NCI-H2227 (cell line): ENCODE results near the gene LCA5.
"Not testable (repeated sequence)": the region's sequence is repeated elsewhere in the genome, so short reads cannot be mapped to it uniquely, and the experiment has no call there.

Experiments used
- DNase-seq: peaks from one replicate; lab custom pipeline; 2025; ENCODE audit not compliant: unreplicated experiment; lab: John Stamatoyannopoulos, UW

The LCA5 gene

DNA sequence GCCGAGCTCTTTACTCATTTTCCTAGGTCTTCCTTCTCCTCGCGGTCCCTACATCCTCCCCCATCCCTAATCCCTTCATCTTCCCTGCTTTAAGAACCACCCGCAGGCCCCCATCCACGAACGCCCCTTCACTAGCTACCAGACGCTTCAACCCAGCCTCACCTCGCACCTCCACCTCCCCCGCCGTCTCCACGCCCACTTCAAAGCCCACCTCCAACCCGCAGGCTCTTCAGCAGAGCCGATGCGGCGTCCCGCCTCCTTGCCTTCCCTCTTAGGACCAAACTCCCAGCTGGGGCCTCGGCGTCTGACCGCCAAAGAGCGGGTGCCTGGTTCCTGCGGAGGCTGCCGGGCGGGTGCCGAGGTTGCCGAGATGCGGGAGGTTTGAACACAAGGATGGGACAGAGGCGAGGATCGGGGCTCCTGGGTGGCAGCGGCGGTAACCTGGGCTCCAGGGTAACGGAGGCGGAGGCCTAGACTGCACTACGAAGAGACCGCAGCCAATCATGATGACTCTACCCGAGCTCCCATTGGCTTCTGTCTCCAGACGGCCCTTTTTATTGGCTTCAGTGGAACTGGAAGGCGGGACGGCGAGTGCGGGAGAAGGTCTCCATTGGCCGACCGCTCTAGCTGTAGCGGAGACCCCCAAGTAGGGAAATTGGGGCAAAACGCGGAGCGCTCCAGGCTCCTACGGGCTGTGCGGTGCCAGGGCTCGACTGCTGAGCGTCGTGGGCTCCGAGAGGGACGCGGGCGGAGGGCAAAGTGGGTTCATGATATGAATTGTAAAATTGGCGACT lies at the start of gene LCA5:
TSS of gene LCA5 (minus strand) at position 477 of the 794 bp plus-strand sequence. CDS start 18,536 bp downstream, outside the sequence.
- DNase-seq: peak; percentile 96

DNA sequence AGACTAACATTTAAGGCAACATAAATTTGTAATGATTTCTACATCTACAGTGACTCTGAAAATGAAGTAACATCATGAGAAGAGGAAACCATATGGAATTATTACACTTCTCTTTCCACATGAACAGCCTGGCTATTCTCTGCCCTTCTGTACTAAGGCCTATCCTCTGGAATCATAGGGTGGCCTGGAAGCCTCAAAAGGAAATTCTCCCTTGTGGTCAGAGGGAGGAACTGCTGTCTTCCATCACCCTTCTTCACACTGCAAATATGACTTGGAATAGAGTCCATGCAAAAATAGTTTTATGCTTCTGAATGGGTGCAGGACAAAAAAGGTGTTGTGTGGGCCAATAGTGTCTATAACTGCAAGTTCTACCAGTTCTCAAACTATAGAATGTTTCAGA lies 49.3 kb upstream of the LCA5 start:
- DNase-seq: no peak

DNA sequence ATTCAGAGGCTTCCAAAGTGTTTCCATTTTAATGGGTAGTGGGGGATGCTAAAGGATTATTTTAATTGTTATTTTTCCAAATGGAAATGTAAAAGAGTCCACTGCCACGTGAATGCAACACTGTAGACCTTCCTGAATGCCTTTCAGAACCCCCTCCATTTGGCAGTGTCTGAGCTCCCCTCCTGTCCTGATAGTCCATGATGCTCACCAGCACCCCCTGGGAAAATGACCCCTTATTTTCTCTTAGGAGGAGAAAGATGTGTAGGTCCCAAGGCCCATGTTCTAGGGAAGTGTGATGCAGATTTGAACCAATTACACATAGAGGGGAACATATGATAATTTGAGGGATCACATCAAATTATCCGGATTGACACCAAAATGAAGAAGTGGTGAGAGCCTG lies 47.1 kb upstream of the LCA5 start:
- DNase-seq: no peak

DNA sequence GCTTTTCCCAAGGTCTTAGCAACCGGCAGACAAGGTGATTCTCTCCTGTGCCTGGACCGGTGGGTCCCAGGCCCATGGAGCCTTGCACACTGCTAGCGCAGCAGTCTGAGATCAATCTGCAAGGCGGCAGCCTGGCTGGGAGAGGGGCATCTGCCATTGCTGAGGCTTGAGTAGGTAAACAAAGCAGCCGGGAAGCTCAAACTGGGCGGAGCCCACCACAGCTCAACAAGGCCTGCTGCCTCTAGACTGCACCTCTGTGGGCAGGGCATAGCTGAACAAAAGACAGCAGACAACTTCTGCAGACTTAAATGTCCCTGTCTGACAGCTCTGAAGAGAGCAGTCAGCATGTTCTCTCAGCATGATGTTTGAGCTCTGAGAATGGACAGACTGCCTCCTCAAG lies 40.7 kb upstream of the LCA5 start:
- not testable (repeated sequence) for DNase-seq

DNA sequence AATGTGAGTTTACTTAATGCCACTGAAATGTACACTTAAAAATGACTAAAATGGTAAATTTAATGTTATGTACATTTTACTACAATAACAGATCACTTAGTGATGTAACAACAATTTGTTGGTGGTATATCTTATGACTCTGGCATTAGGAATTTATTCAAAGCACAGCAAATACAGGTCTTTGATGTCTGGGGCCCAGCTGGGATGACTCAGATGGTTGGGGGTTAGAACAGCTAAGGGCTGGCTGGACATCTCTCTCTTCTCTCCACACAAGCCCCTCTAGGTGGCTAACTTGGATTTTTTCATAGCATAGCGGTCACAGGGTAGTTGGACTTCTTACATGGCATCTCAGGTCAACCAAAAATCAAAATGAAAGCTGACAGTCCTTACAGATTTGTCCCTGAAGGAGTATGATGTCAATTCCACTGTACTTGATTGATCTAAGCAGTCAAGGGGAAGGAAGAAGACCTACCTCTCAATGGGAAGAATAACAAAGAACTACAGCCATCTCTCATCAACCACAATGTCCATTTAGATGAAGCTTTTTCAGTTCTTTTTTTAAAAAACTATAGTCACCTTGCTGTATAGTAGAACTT lies 37.5 kb upstream of the LCA5 start:
- DNase-seq: no peak

DNA sequence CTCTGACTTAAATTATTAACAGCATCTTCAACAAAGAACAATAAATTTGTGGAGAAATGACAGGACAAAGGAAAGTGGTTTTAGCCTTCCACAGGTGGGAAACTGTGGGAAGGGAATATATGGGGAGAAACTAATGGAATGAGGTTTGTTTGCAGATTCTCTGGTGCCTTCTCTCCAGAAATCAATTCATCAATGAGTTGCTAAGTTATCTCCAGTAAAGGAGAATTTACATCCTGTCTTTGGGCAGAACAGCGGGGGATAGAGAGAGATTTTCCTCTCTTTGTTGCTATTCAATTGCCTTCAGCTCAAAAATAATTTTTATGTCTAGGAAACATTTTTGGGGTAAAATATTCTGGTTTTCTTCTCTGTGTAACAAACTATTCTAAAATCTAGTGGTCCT lies 36.9 kb upstream of the LCA5 start:
- DNase-seq: no peak

DNA sequence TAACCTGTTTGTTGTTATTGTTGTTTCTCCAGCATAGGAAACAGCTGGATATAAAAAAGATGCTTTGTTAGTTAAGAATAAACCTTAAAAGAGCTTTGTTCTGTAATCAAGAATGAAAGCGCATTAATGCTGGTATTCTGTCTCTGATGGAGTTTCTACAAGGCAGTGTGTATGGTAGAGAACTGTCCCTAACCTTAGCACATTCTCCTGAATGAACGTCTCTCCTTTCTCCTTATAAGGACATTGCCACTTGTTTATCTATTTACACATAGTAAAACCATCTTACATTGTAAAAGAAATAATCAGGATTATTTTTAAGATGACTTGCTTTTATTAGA lies 33.8 kb upstream of the LCA5 start:
- no peak for DNase-seq

DNA sequence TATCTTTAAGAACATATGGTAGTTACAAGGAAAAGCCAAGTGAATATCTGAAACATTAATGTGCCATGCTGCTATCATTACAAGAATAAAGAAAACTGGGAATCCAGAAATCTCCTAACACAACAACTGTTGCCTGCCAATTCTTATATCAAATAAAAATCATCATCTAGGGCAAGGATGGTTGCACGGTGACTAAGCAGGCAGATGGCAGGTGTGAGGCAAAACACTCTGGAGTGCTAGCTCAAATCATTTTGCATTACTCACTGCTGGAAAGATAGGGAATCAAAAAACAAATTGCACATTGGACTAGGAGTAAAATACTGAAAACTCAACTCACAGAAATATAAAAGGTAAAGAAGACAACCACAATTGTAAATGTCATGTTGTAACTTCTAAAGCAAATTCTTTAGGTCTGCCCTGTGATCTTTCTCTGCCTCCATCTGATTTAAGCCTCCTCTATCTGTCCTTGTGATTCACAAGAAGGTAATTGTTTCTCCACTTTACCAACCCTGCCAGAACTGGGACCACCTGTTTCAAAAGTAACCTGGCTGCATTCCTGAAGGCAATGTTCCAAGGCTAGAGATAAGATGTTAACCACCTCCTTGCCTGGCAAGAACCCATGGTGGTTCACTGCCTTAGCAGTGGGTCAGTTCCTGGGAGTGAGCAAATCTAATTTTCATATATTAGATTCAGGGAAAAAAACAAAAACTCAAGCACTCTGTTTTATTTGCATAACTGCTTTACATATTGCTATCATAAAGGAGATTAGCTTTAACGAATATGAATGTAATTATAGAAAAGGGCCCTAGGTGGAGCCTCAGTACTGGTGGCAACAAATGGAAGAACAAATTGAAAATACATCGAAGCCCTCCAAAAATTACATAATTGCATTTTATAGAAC lies 33.1 kb upstream of the LCA5 start:
- DNase-seq: peak; percentile 11

DNA sequence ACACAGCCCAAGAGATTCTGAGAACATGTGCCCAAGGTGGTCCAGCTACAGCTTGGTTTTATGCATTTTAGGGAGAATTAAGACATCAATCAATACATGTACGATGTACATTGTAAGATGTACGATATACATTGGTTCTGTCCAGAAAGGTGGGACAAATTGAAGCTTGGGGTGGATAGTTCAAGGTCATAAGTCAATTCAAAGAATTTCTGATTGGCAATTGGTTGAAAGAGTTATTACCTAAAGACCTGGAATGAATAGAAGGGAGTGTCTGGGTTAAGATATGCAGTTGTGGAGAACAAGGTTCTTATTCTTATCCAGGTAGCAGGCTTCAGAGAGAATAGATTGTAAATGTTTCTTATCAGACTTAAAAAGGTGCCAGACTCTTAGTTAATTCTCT lies 31.8 kb upstream of the LCA5 start:
- no peak for DNase-seq

DNA sequence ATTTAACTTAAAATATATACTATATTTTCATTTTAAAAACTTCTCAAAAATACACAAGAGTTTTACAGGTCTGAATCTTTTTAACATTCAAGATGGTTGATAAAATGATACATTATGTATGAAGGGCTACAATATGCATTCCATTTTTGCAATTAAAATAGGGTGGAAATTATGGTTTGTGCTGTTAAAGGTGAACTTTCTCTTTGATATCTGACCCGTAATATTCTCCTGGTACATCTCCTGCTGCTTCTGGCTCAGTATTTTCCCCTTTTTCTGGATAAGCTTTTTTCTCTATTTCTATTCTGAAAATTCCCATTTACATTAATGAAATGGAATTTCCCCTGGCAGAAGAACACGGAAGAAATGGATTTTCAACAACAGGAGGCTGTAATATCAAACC lies 27.4 kb upstream of the LCA5 start:
- DNase-seq: no peak

DNA sequence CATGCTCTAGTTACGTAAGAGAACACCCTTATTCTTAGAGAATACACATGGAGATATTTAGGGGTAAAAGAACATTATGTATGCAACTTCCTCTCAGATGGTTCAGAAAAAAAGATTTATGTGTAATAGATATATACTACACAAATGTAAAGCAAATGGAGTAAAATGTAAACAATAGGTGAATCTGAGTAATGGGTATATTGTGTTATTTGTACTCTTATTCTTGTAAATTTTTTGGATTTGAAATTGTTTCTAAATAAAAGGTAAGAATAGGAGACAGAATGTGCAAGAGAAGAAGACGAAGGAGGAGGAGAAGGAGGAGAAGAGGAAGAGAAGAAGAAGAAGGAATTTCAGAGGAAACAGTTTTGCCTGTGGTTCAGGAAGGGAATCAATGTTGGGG lies 22.5 kb upstream of the LCA5 start:
- no peak for DNase-seq

DNA sequence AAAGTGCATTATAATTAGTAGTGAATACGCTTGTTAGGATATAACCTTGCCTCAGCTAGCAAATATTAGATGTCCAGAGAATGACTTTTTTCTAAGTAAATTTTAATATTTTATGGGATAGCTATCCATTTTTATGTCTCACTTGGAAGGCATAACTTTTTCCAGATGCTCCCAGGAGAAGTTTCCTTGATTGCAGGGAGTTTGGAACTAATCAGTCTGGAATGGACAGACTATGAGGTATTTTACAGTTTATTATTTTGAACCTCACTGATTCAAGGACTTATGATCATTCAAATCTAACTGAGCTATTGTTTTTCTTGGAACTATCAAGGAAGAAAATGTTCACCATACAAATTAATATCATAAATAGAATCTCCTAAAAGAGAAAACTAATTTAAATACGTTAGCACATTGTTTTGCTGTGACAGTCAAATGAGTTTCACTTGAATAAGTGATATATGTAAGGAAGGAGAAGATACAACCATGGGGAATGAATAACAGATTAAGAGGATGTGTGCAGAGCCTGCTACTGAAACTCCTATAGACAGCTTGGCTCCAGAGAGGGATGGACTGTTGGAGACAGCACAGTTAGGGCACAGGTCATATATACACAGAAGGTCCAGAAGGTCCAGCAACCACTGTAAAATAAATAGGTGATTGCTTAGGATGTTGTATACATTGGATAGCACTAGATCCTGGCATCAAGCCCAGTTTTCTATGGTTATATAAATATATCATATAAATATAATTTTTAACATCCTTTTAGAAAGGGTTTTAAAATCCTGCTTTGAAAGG lies 20.6 kb upstream of the LCA5 start:
- DNase-seq: no peak

DNA sequence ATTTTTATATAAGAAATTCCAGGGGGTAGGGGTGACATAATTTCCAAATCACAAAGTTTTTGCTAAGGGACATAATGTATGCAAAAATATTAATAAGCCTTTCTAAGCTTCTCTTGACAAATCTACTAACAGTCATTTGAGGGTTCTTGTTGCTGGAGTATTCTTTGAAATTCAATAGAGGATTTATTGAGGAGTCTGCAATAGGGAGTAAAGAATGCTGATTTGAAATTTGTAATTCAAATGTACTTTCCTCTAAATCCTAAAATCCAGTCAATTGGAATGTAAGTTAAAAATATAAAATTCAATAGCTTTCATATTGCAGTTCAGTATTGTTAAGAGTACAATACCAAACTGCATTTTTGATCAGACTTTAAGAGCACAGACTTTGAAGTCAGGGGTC lies 17.1 kb upstream of the LCA5 start:
- DNase-seq: no peak

DNA sequence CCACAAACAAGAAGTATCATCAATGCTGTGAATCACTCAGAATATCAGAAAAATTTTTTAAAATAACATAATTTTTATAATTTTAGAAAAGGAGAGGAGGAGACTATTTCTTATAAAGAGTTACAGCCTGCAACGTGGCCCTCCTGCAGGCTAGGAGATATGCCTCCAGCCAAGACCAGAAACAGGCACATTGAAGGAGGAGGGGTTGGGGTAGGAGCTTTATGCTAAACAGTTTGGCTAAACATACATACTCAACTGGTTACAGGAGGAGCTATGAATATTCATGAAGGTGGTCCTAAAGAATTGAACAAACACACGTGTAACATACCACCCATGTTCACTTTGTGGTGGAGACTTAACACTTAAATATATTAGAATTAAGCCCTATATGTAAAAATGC lies 14.2 kb upstream of the LCA5 start:
- no peak for DNase-seq

DNA sequence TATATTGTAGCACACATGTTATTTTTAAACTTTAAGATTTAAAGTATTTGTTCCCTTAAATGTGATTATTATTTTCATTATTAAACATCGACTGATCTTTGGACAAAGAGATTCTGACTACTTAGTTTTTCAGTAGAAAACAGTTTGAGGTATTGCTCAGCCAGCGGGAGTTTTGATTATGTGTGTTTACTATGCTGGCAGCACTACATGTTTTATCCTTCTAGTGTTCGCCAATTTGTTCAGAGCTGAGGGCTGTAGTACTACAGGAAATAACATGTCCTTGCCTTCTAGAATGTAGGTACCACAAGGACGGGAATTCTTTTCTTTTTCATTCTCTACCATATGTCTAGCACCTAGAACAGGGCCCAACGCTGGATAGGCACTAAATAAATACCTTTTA lies 11.1 kb upstream of the LCA5 start:
- DNase-seq: no peak

DNA sequence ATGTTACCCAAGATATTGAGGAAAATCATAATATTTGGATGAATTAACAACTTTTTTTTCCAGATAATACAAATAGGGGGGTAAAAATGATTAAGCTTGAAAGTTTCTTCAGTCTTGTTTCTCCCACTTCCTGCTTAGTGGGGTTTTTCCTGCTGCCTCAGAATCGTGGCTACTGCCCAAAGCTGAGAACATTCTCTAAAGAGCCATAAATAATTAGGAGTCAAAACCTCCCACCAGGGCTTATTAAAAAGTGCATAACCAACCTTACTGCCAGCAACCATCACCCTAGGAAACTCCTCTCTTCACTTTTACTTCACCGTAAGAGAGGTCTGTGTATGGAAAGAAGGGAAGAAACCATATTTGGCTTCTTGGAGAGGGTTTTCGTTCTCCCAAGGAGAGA lies 9.0 kb upstream of the LCA5 start:
- no peak for DNase-seq

DNA sequence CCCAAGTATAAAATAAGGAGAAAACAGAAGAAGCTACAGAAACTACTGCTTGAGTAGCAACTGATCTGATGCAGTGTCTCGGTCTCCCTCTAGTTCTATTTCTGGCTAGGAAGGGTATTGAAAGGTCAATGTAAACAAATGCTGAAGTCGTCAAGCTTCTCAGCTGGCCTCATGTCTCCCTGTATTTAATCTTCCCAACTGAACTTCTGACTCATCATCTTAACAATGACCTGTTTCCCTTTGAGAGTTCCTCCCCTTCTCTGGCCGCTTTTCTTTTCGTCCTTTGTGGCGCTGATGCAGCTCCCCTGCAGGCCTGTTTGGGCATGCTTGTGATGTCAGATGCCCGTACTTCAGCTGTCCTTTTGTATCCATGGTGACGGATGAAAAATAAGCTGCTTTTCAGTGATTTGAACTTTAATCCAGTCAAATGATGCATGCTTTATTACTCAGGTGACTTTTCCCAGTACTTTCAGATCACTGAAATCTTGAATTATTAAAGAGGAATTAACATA lies 7.8 kb upstream of the LCA5 start:
- peak; percentile 89 for DNase-seq

DNA sequence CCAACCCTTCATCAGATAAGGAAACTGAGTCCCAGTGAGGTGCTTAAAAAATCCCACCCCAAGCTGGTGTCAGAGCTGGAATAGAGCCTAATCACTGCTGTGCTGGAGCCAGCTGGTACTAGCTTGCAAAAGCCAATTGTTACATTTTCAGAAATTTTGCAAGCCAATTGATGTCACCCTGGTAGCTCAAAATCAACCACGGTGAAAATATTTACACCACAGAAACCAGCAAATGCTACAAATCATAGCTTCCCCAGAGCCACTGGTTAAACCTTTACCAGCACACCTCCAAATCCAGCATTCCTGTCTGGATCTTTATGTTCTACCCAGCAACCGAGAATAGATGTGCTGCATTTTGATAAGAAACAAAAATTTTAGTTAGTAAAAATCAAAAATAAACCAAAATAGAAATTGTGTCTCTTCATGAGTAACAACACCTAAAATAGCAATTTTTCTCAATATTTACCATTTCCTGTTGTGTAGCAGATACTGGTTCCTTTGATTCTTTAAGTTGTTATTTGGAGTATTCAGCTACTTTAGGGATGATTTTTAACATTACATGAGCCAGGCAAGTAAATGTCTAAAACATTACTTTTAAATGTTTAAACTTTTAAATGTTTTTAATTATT lies 7.2 kb upstream of the LCA5 start:
- no peak for DNase-seq

DNA sequence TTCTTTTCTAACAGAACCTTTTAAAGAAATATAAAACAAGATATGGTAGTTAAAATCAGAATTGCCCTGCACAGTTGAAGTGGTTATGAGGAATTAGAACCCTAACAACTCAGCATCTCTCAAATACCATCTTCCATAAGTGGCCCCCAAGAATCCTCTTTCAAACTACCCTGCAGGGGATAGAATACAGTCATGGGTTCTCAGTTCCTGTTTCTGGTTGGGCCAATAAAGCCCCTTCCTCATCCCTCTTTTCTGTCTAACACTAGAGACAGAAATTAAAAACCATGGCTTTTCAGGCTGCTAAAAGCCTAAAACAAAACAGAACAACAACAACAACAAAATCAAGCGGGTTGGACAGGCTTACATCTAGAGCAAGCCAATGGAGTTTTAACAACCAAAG lies 6.7 kb upstream of the LCA5 start:
- no peak for DNase-seq

DNA sequence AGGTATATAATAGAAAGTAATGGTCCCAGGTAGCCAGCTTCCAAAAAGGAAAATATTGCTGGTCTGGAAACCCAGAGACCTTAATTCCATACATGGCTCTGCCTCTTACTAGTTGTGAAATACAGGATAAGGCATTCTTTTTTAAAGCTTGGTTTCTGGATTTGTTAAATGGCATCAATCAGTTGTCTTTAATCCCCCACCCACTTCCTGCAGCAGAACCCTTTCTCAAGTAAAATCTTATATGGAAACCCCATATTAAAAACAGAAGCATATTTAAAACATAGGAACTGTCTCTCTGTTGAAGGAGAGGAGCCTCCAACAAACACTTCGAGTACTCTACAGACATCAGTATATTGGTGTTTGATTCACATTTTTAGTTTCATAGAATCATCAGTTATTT lies 6.2 kb upstream of the LCA5 start:
- DNase-seq: no peak
